NCI-H2196 treated with DMSO at 0.1 percent for 48 hours (cell line): ENCODE data around the gene PHIP.
"Not testable (repeated sequence)": the region's sequence is repeated elsewhere in the genome, so short reads cannot be mapped to it uniquely, and the experiment has no call there.

ENCODE experiments used
- DNase-seq: peaks from one replicate; lab custom pipeline; 2025; ENCODE audit not compliant: unreplicated experiment; lab: John Stamatoyannopoulos, UW

Gene PHIP

GRCh38 chr6:79078075-79078969, at the start of gene PHIP:
Gene PHIP, minus strand, starts transcription at chr6:79078254. Its CDS starts 186 bp downstream, at chr6:79078068.
- peak; percentile 94 for DNase-seq

GRCh38 chr6:79127660-79128059, 49.6 kb upstream of the PHIP start:
- DNase-seq: no peak

DNA sequence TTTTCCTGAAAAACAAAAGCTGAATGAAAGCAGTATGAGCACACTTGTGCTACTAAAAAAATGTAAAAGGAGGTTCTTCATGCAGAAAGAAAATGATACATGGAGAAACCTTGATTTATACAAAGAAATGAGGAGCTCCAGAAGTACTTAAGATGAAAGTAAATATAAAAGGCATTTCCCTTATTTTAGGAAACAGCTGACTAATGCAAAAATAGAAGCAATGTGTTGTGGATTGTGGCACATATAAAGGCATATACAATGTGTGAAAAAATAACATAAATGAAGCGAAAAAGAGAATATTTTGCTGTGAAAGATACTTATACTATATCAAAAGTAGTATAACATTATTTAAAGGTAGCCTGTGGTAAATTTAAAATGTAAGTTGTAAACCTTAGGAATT, 41.2 kb upstream of the PHIP start:
- no peak for DNase-seq

DNA sequence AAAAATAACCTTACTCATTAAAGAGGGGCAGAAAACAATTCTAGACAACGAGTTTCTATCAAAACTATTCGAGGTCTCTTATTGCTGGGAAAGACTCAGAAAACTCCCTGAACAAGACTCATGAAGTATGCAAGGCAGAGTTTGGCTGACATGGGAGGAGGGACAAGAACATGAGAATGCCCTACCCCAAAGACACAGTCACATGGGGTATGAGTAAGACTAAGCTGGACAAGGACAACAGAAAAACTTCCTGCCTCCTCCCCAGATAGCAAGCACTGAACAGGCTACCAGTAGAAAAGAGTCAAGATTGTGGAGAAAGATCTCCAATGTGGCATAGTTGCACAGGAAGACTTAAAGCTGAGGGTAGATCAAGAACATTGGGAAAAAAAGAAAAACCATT, 39.7 kb upstream of the PHIP start:
- DNase-seq: no peak

- DNase-seq: no peak
Measured at GRCh38 chr6:79115553-79116182, 37.6 kb upstream of the PHIP start.

DNA sequence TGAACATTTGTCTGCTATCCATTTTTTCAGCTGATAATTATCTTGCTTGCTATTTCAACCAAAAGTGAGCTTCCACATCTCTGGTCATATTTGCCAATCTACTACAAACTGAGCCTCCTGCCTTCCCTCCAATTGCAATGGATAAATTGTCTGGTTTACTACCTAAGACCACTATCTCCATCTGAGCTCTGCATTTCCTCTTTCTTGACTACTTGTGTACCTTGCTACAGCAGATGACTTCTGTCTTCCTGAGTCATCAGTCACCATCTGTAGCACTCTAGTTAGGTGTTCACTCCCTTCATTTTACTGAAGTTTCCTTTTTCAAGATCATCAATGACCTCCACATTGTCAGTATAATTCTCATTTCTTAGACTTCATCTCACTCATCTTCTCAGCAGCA, 33.5 kb upstream of the PHIP start:
- no peak for DNase-seq

DNA sequence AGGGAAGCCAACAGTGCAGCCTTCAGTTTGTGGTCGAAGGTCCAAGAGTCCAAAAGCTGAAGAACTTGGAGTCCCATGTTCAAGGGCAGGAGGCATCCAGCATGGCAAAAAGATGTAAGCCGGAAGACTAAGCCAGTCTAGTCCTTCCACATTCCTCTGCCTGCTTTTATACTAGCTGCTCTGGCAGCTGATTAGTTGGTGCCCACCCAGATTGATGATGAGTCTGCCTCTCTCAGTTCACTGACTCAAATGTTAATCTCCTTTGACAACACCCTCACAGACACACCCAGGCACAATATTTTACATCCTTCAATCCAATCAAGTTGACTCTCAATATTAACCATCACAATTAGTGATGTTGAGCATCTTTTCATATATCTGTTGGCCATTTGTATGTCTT, 23.1 kb upstream of the PHIP start:
- no peak for DNase-seq

GRCh38 chr6:79100304-79100703, 22.2 kb upstream of the PHIP start:
- no peak for DNase-seq

- DNase-seq: no peak
Measured at GRCh38 chr6:79094938-79095337, 16.9 kb upstream of the PHIP start.

DNA sequence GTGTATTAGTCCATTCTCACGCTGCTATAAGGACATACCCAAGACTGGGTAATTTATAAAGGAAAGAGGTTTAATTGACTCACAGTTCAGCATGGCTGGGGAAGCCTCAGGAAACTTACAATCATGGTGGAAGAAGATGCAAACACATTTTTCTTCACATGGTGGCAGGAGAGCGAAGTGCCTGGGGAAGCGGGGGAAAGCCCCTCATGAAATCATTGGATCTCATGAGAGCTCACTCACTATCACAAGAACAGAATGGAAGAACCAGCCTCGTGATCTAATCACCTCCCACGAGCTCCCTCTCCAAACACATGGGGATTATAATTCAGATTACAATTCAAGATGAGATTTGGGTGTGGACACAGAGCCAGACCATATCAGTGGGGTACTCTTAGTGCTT, 13.7 kb upstream of the PHIP start:
- DNase-seq: not testable (repeated sequence)

DNA sequence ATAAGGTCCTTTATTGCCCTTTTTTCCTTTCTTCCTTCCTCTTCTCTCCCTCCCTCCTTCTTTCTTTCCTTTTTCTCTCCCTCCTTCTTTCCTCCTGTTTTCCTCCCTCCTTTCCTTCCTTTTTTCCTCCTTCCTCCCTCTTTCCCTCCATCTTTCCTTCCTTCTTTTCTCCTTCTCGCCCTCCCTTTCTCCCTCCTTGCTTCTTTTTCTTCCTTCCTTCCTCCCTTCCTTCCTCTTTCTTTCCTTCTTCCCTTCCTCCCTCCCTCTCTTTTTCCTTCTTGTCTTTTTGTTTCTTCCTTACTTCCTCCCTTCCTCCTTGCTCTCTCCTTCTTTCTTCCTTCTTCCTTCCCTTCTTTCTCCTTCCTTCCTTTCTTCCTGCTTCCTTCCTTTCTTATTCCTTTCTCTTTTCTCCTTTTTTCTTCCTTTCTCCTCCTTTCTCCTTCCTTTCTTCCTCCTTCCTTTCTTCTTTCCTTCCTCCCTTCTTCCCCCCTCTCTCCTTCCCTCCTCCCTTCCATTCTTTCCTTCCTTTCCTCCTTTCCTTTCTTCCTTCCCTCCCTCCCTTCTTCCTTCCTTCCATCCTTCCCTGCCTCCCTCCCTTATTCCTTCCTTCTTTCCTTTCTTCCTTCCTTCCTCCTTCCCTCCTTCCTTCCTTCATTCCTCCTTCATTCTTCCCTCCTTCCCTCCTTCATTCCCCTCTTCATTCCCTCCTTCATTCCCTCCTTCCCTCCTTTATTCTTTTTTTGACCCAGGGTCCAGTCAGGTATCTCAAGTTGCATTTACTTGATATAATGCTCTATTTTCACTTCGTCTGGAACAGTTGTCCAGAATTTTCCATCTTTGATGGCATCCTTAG, 11.7 kb upstream of the PHIP start:
- DNase-seq: no peak

GRCh38 chr6:79084693-79085092, 6.6 kb upstream of the PHIP start:
- no peak for DNase-seq

DNA sequence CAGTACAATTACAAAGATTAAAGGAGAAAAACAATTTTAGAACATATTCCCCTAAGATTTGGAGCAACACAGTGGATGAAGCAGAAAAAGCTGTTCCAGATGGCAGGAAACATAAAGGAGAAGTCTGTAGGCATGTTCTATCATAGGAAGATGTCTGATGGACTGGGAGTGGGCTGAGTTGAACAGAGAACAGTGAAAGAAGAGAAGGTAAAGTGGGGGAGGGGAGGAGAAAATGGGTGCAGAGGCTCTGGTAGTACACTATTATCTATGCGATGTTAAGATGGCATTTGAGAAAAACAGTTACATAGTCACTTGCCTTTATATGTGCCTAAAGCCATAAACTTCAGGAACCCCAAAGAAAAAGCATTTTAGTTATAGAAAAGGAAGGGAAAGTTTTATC, 4.2 kb upstream of the PHIP start:
- no peak for DNase-seq

DNA sequence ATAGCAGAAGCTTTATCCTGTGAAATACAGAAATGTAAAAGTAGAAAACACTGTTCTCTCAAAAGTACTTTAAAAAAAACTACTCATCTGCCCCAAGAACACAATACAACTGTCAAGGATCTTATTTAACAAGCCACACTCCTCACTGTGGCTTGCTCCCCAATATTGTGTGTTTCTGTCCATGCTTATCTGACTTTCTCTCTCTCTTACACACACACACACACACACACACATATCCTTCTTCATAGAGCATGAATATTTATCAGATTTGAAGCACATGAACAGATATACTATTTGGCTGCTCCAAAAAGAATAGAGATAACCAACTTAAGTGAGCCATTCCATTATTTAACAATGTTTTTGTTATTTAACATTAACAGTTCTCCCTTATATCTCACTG, 3.6 kb upstream of the PHIP start:
- DNase-seq: no peak

DNA sequence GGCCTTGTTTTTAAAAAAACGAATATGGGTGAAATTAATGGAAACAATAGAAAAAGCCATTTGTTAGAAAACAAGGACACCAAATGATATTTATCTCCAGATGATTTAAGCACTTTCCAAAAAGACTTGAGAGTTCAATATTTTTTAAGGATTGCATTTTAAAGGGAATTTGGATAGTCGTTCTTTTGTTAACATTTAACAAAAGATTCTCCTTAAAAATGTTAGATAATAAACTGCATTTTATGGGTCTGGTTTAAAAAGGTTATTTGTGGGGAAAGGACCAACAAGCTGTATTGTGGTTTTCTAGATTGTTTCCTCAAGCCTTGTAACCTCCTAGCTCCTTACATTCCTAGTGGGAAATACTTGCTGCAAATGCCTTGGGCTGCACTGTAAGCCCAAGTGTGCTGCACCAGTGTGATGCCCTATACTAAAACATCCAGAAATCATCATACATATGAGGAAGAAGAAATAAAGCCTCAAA, 1.5 kb upstream of the PHIP start:
- DNase-seq: no peak

GRCh38 chr6:79077715-79078074, 359 bp downstream of the PHIP start:
- no peak for DNase-seq

- DNase-seq: peak; percentile 82
Measured at GRCh38 chr6:79076782-79077641, 1.0 kb downstream of the PHIP start.

- no peak for DNase-seq
Measured at GRCh38 chr6:79076160-79076559, 1.9 kb downstream of the PHIP start.

DNA sequence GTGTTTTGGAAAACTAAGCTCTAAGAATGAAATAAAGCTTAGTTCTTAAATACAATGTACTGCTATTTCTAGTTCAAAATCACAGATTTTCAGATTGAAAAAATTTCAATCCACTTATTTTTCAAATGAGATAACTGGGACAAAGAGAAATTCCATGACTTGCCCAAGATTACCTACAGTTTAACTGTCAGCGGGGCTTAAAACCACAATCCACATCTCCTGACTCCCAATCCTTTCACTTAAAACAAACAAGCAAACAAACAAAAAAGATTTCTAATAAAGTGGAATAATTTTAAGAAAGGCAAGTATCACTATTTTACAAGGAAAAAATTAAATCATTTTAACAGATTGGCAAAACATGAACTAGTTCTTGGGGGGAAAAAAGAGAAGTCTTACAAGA, 4.2 kb downstream of the PHIP start:
- no peak for DNase-seq

DNA sequence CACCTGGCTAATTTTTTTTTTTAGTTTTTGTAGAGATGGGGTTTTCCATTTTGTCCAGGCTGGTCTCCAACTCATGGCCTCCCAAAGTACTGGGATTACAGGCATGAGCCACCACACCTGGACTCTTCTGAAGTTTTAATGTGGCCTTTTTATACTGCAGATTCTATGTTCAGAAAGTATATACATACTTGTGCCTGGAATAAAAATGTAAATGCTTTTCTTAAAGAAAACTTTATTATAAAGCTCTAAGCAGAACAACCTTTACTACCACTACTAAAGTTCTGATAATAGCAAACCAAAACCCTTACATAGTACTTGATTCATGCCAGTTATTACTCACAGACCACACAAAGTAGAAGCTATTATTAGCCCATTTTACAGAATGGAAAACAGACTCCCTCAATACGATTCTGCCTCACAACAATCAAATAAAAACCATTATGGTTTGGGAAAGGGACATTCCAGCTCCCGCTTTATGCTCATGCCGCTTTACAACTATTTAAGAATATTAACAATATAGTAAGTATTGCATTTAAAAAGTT, 5.3 kb downstream of the PHIP start:
- DNase-seq: no peak
